Measurements from ENCODE around the gene ZNF22. TPM values are rescaled to one million over a fixed set of nuclear protein-coding genes. Genes with fewer than 3 reads are reported as not detected.

The ZNF22 gene
- total and polyA plus RNA-seq, 2 of the 4 experiments (the other 2 are of a cell fraction), result 10.6 to 12.4 TPM

DNA sequence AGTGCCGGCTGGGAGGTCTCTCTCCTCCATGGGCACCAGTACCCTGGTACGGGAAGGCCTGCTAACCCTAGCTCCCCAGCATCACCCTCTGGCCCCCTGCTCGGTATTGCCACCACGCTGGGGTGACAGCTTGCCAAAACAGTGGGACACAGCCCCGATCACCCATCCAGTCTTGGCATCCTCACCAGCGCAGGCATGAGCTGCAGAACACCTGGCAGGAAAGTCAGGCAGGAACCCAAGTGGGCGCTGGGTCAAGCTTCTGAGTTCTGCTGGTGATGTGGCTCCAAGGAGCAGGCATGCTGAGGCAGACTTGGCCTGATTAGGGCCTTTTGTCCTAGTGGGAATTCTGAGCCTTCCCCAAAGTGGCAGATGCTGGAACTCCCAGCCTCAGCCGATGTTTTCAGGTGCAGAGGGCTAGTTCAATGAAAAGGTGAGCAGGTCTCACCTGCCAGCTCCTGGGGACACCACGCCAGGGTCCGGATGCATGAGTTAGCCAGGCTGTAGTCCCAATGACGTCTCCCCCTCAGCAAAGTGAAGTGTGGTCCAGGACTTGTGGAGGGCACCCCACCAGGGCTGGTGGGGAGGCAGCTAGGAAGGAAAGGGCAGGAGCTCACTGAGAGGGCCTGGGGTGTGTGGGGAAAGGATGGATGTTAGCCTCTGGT lies 8.5 kb upstream of the ZNF22 start:
- H2BK20ac ChIP-seq (ENCODE audit: low read depth, low read length), result peak overlapping the region; percentile 98
- no peak overlapping the region for H3K4me2 ChIP-seq (ENCODE audit: low read depth, low read length)
- H3K14ac ChIP-seq (replicated peaks; ENCODE audit: low read depth, low read length), result peak overlapping the region; percentile 32; the same call in 1 of the 2 replicates
- H3K9me1 ChIP-seq (ENCODE audit: insufficient read depth, low read length), result peaks cover 42% of the 10 kb centered on the region
- H3K36me3 ChIP-seq (ENCODE audit: control insufficient read depth, insufficient read depth, low read length), result peaks cover 11% of the 10 kb centered on the region; the same call in 1 of the 2 replicates
- H3K4ac ChIP-seq (ENCODE audit: low read depth, low read length), result peak overlapping the region; percentile 99
- no peak overlapping the region; the same call in 1 of the 2 replicates for H3K27ac ChIP-seq (ENCODE audit: insufficient read depth, low read length)
- H4K20me1 ChIP-seq (ENCODE audit: insufficient read depth, low read length), result no peaks in the 10 kb centered on the region
- no TSS peak for BruUV-seq (replicated peaks)
- H2BK120ac ChIP-seq (ENCODE audit: low read depth, low read length), result peak overlapping the region; percentile 99
- no peaks in the 10 kb centered on the region for H3K27me3 ChIP-seq (ENCODE audit: control insufficient read depth, insufficient read depth, low read length)
- H3K9me3 ChIP-seq (ENCODE audit: control insufficient read depth, insufficient read depth, low read length), result no peaks in the 10 kb centered on the region
- H4K5ac ChIP-seq (ENCODE audit: low read depth, low read length), result peak overlapping the region; percentile 36
- no peak overlapping the region for H3K4me3 ChIP-seq (ENCODE audit: insufficient read depth, low read depth, low read length)
- in situ Hi-C loops (cut with MboI; ENCODE audit: low sequenced_read_pairs), result loop anchor here (25.0 kb wide), 4 partner anchors 1020 to 1855 kb away; partner anchors contain the start of genes CSGALNACT2 and HNRNPF
- peaks cover 0 to 10% of the 10 kb centered on the region in 2 experiments; a peak in 1 of 4 replicates for H3K79me1 ChIP-seq (ENCODE audit: low read depth in 1 of 2, low read length in 2 of 2)
- WGBS, 2 experiments (ENCODE audit: extremely low coverage in 2 of 2, insufficient read length in 1 of 2), result 82% methylated on average over 5 of the region's 11 CpGs; no CpG with 5 or more reads in 1 of the 2 experiments
- ATAC-seq (ENCODE audit: low read depth), result no peak
- peak overlapping the region; percentile 33 for H3K18ac ChIP-seq (ENCODE audit: low read depth, low read length)
- H2AK5ac ChIP-seq (ENCODE audit: low read depth, low read length), result peak overlapping the region; percentile 97
- DNase-seq, result no peak
- no peak overlapping the region for H3K23ac ChIP-seq (ENCODE audit: low read depth, low read length)
- peak overlapping the region; percentile 98 for H4K91ac ChIP-seq (ENCODE audit: insufficient read depth, low read depth, low read length)
- intact Hi-C loops (cut with micrococcal nuclease), result no loop called here
- H3K4me1 ChIP-seq (ENCODE audit: control insufficient read depth, insufficient read depth, low read length), result peaks cover 54% of the 10 kb centered on the region
- POLR2A ChIA-PET (ENCODE audit: unreplicated experiment), result no interaction called here
- H3K56ac ChIP-seq (ENCODE audit: extremely low read depth, insufficient read depth, low read length), result no peak overlapping the region
- H2AFZ ChIP-seq (replicated peaks; ENCODE audit: low read length, poor library complexity), result no peak overlapping the region
- peak overlapping the region; percentile 97; the same call in 2 of the 3 replicates for H2BK15ac ChIP-seq (ENCODE audit: low read depth, low read length)
- peak overlapping the region; percentile 14 for H2BK5ac ChIP-seq (ENCODE audit: low read depth, low read length, poor library complexity, severe bottlenecking)
- H4K8ac ChIP-seq (ENCODE audit: low read depth in 2 of 2, low read length in 2 of 2), result no peak overlapping the region; a peak in 2 of 4 replicates
- CTCF ChIA-PET, result no interaction called here
- H2AK9ac ChIP-seq (replicated peaks; ENCODE audit: low read depth, low read length, poor library complexity), result peak overlapping the region; percentile 16
- dilution Hi-C loops (cut with HindIII; ENCODE audit: low sequenced_read_pairs, unreplicated experiment), result no loop called here
- H3K9ac ChIP-seq (ENCODE audit: low read depth, low read length), result no peak overlapping the region
- TF ChIP-seq, protein P1, sequence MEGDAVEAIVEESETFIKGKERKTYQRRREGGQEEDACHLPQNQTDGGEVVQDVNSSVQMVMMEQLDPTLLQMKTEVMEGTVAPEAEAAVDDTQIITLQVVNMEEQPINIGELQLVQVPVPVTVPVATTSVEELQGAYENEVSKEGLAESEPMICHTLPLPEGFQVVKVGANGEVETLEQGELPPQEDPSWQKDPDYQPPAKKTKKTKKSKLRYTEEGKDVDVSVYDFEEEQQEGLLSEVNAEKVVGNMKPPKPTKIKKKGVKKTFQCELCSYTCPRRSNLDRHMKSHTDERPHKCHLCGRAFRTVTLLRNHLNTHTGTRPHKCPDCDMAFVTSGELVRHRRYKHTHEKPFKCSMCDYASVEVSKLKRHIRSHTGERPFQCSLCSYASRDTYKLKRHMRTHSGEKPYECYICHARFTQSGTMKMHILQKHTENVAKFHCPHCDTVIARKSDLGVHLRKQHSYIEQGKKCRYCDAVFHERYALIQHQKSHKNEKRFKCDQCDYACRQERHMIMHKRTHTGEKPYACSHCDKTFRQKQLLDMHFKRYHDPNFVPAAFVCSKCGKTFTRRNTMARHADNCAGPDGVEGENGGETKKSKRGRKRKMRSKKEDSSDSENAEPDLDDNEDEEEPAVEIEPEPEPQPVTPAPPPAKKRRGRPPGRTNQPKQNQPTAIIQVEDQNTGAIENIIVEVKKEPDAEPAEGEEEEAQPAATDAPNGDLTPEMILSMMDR (conservative IDR thresholded peaks at IDR 0.05; ENCODE audit: low read depth, low read length), result no peak
- TF ChIP-seq RAD21 (IDR thresholded peaks at IDR 0.05; ENCODE audit: low read length), result no peak
- TF ChIP-seq SMC3 (IDR thresholded peaks at IDR 0.05; ENCODE audit: low read depth, low read length), result no peak
- no peak for TF ChIP-seq NFE2L2 (IDR thresholded peaks at IDR 0.05; ENCODE audit: low read depth, low read length)
- TF ChIP-seq, protein P2, sequence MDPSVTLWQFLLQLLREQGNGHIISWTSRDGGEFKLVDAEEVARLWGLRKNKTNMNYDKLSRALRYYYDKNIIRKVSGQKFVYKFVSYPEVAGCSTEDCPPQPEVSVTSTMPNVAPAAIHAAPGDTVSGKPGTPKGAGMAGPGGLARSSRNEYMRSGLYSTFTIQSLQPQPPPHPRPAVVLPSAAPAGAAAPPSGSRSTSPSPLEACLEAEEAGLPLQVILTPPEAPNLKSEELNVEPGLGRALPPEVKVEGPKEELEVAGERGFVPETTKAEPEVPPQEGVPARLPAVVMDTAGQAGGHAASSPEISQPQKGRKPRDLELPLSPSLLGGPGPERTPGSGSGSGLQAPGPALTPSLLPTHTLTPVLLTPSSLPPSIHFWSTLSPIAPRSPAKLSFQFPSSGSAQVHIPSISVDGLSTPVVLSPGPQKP (IDR thresholded peaks at IDR 0.05; ENCODE audit: borderline replicate concordance, low read depth, low read length), result no peak
- TF ChIP-seq MAFK (IDR thresholded peaks at IDR 0.05; ENCODE audit: low read depth, low read length), result no peak
- TF ChIP-seq MXI1 (IDR thresholded peaks at IDR 0.05; ENCODE audit: borderline replicate concordance, low read depth, low read length), result no peak
- no peak for TF ChIP-seq POLR2A (IDR thresholded peaks at IDR 0.05; ENCODE audit: low read depth, low read length)
- TF ChIP-seq, protein P3, sequence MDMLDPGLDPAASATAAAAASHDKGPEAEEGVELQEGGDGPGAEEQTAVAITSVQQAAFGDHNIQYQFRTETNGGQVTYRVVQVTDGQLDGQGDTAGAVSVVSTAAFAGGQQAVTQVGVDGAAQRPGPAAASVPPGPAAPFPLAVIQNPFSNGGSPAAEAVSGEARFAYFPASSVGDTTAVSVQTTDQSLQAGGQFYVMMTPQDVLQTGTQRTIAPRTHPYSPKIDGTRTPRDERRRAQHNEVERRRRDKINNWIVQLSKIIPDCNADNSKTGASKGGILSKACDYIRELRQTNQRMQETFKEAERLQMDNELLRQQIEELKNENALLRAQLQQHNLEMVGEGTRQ (IDR thresholded peaks at IDR 0.05; ENCODE audit: low read depth, low read length), result no peak
- TF ChIP-seq FOS (IDR thresholded peaks at IDR 0.05; ENCODE audit: low read depth, low read length), result no peak
- no peak for TF ChIP-seq BHLHE40 (IDR thresholded peaks at IDR 0.05; ENCODE audit: low read depth, low read length)
- TF ChIP-seq CHD1 (IDR thresholded peaks at IDR 0.05; ENCODE audit: low read depth, low read length), result no peak
- no peak for TF ChIP-seq RCOR1 (IDR thresholded peaks at IDR 0.05; ENCODE audit: insufficient replicate concordance, low read length)
- no peak for TF ChIP-seq RFX5 (IDR thresholded peaks at IDR 0.05; ENCODE audit: low read depth, low read length)
- TF ChIP-seq MAZ (IDR thresholded peaks at IDR 0.05; ENCODE audit: borderline replicate concordance, low read depth, low read length), result no peak

Measured in IMR-90 (cell line).